ACHN (cell line): ENCODE data around the gene MDH2.
"Not testable (repeated sequence)": the region's sequence is repeated elsewhere in the genome, so short reads cannot be mapped to it uniquely, and the experiment has no call there.

Experiments used
- DNase-seq: peaks from one replicate; pipeline ENCODE4 v3.0.0-alpha.2; 2015
- in situ Hi-C: cut with HindIII; loops from 2 replicates; pipeline ENCODE4 v1.10.0; 2017; ENCODE audit warnings: low sequenced_read_pairs, low pct_ligation_motif_present, low pct_unique_long_range_greater_than_20kb

MDH2 gene

GRCh38 chr7:76065016-76065612, 17.2 kb downstream of the MDH2 start:
- no peak for DNase-seq
- in situ Hi-C loops, result no loop called here

- DNase-seq, result no peak
- in situ Hi-C loops, result no loop called here
These were observed 19.0 kb downstream of the MDH2 start for GRCh38 chr7:76066716-76067503.

DNA sequence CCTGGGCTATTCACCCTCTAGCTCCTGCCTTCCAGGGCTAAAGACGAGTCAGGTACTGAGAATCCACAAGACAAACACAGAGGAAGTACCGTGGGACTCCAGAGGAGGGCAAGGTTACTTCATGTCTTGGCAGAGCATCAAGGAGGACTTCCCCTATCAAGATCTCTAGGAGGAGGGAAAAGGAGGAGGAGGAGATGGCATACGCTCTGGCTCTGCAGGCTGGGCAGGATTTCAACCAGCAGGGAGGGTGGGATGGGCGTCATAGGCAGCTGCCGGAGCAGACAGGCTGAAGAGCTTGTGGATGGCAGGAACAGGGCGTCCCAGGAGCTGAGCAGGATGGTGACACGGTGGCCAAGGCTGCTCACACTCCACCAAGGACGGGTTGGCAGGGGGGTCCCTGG, 21.3 kb downstream of the MDH2 start:
- in situ Hi-C loops, result no loop called here
- DNase-seq, result peak; percentile 98

DNA sequence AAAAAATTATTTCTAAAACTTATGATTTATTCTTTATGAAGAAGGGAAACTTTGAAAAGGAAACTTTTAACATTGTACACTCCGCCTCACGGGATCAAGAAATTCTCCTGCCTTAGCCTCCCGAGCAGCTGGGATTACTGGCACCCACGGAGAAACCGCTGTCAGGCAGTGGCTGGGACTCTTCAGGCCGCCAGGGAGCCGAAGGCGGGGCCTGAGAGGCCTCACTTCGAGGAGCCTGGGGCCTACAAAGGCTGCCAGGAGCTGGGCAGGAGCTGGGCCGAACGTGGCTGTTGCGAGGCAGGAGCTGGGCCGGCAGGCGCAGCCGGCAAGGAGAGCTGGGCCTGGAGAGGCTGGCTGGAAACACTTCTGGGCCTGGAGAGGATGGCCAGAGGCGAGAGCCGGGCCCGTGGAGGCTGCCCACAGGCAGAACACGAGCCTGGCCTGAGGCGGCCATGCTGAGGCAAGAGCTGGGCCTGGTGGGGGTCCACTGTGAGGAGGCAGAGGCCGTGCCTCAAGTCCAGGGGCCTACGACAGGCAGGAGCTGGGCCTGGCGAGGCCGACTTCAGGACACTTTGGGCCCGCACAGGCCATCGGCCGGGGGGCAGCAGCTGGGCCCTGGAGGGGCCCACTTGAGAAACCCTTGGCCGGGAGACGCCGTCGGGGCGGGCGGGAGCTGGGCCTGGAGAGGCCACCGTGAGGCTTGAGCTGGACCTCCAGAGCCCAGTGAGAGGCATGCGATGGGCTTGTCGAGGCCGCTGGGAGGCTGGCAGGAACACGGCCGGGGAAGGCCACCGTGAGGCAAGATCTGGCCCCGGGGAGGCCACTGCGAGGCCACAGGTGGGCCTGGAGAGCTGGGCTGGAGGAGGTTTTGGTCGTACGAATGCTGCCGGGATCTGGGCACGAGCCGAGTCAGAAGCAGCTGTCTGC, 23.7 kb downstream of the MDH2 start:
- in situ Hi-C loops, result no loop called here
- no peak for DNase-seq

DNA sequence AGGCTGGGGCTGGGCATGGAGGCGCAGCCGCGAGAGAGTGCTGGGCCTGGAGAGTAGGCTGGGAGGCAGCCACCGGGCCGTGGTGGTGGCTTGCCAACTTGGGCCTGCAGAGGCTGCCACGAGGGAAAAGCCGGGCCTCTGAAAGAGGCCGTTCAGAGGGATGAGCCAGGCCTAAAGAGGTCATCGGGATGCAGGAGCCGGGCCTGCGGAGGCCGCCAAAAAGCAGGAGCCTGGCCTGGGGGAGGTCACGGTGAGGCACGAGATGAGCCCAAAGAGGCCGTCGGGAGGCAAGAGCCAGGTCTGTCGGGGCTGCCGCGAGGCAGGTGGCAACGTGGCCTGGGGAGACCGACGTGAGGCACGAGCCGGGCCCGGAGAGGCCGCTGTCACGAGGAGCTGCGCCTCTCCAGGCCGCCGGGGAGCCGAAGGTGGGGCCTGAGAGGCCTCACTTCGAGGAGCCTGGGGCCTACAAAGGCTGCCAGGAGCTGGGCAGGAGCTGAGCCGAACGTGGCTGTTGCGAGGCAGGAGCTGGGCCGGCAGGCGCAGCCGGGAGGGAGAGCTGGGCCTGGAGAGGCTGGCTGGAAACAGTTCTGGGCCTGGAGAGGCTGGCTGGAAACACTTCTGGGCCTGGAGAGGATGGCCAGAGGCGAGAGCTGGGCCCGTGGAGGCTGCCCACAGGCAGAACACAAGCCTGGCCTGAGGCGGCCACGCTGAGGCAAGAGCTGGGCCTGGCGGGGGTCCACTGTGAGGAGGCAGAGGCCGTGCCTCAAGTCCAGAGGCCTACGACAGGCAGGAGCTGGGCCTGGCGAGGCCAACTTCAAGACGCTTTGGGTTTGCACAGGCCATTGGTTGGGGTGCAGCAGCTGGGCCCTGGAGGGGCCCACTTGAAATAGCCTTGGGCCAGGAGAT, 24.6 kb downstream of the MDH2 start:
- in situ Hi-C loops, result no loop called here
- DNase-seq, result no peak

GRCh38 chr7:76073335-76073990, 25.6 kb downstream of the MDH2 start:
- DNase-seq, result no peak
- in situ Hi-C loops, result no loop called here

- no peak for DNase-seq
- in situ Hi-C loops, result no loop called here
These were observed 26.5 kb downstream of the MDH2 start for GRCh38 chr7:76074306-76074971.

- in situ Hi-C loops, result no loop called here
- DNase-seq, result no peak
These were observed 27.1 kb downstream of the MDH2 start for GRCh38 chr7:76074972-76075370.

DNA sequence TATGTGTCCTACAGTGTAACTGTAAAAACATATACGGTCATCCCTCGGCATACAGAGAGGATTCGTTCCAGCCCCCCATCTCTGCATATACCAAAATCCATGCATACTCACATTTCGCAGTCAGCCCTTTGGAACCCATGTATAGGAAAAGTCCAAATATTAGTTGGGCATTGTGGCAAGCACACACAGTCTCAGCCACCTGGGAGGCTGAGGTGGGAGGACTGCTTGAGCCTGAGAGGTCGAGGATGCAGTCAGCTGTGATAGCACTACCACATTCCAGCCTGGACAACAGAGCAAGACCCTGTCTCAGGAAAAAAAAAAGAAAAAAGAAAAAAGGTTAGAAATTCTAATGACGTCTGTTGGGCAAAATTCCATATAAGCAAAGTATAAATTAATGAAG, 29.1 kb downstream of the MDH2 start:
- in situ Hi-C loops, result no loop called here
- no peak for DNase-seq

DNA sequence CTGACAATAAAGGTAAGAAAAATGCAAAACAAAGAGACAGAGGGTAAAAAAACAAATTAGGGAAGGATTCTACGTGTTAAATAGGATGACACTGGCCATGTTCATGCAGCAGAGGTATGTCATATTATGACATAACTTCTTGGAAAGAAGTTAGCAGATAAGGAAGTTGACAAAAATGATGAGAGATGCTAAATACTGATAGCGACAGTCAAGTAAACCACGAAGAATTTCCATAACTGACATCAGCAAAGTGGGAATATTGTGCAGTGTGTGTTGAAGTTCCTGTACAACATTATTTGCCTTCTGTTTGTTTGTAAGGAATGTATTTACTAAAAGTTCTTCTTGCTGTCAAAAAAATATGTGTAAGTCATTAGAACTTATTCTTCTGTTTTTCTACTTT, 29.5 kb downstream of the MDH2 start:
- no peak for DNase-seq
- in situ Hi-C loops, result no loop called here

- no peak for DNase-seq
- in situ Hi-C loops, result no loop called here
These were observed 32.3 kb downstream of the MDH2 start for GRCh38 chr7:76080204-76080603.

DNA sequence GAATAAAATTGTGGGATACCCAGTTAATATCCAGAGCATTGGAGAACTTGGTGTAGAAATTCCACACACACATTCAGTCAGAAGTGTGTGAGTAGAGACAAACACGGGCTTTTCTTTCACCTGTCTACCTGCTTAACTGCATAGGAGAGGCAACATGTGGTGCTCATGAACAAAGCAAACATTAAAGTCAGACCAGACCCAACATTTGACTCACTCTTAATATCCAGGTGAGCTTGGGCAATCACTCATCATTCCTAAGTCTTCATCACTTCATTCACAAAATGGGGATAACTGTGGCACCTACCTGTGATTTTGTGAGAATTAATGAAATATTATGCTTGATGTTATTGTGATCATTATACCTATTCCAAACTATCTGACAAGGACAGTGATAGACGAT, 36.2 kb downstream of the MDH2 start:
- DNase-seq, in situ Hi-C loops: not testable (repeated sequence)

GRCh38 chr7:76086070-76086469, 38.2 kb downstream of the MDH2 start:
- in situ Hi-C loops, result no loop called here
- no peak for DNase-seq

DNA sequence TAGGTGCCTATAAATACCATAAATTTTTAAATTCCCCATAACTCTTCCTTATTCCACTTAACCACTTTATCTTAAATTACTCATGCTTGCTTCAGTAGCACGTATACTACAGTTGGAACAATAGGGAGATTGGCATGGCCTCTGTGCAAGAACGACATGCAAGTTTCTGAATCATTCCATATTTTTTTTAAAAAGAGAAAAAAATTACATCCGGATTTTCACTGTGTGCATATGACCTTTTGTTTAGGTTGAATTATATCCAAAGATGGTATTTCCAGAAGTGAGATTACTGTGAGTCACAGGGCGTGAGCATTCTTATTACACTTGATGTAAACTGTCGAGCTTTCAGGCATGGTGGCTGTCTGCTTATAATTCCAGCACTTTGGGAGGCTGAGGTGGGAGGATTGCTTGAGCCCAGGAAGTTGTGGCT, 39.5 kb downstream of the MDH2 start:
- in situ Hi-C loops, result not testable (repeated sequence)
- peak; percentile 19 for DNase-seq

- no peak for DNase-seq
- in situ Hi-C loops, result no loop called here
These were observed 42.1 kb downstream of the MDH2 start for GRCh38 chr7:76089865-76090475.

DNA sequence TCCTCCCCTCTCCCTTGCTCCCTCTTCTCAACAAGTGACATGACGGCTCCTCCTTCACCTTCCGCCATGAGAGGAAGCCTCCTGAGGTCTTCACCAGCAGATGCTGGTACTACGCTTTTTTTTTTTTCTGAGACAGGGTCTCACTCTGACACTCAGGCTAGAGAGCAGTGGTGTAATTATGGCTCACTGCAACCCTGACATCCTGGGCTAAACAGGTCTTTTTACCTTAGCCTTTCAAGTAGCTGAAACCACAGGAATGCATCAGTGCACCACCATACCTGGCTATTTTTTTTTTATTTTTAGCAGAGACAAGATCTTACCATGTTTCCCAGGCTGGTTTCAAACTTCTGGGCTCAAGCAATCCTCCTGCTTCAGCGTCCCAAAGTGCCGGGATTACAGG, 43.6 kb downstream of the MDH2 start:
- in situ Hi-C loops, result no loop called here
- DNase-seq, result no peak

- in situ Hi-C loops, DNase-seq: not testable (repeated sequence)
These were observed 45.6 kb downstream of the MDH2 start for GRCh38 chr7:76093531-76093930.
